ENCODE results near the gene AFAP1.

DNA sequence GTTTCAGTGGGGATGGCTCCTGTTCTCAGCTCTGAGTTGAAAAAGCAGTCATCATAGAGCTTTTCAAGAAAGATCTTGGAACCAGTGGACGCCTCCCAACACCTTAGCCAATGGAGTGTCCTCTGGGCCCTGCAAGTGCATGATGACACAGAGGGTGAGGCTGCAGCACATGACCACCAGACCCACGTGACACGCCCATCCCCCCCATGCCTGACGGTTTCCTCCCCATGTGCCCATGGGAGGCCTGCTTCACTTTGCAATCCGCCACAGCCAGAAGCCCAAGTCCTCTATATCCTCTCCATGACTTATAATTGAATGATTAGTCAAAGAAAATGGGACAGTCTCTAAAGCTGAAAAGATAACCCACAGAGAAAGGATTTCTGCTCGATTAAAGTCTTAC lies 187.0 kb downstream of the AFAP1 start:
- no peak for TF ChIP-seq ELF4 (IDR thresholded peaks at IDR 0.05)
- no peak for TF ChIP-seq TARDBP (IDR thresholded peaks at IDR 0.05)
- TF ChIP-seq L3MBTL2 (conservative IDR thresholded peaks at IDR 0.05) = no peak
- no peak for TF ChIP-seq CTBP1 (IDR thresholded peaks at IDR 0.05; ENCODE audit: borderline replicate concordance)
- no peak for TF ChIP-seq BHLHE40 (IDR thresholded peaks at IDR 0.05; ENCODE audit: borderline replicate concordance)
- no peak for TF ChIP-seq LEF1 (IDR thresholded peaks at IDR 0.05; ENCODE audit: borderline replicate concordance)
- TF ChIP-seq FOXA1 (IDR thresholded peaks at IDR 0.05) = no peak
- no peak for TF ChIP-seq ARNT (IDR thresholded peaks at IDR 0.05)
- TF ChIP-seq HDGF (IDR thresholded peaks at IDR 0.05; ENCODE audit: borderline replicate concordance) = no peak
- no peak for TF ChIP-seq SP1 (IDR thresholded peaks at IDR 0.05)
- TF ChIP-seq FOXM1 (IDR thresholded peaks at IDR 0.05; ENCODE audit: borderline replicate concordance) = no peak
- no peak for TF ChIP-seq FOXK2 (IDR thresholded peaks at IDR 0.05)
- TF ChIP-seq SUZ12 (IDR thresholded peaks at IDR 0.05) = no peak
